Cardiac septum (tissue), 1 donor: ENCODE results near the gene MTARC2. TPM values are rescaled to one million over a fixed set of nuclear protein-coding genes. Genes with fewer than 3 reads are reported as not detected.

ENCODE experiments used
- DNase-seq: peaks from one replicate; pipeline ENCODE4 v3.0.0-alpha.2; 2020; ENCODE audit warnings: low spot score
- intact Hi-C: fragments of 100-400 bp; cut with DNase I; formaldehyde crosslinking; loops from one replicate; pipeline ENCODE4 v1.14.0; 2022
- total RNA-seq: library from RNA; stranded (reverse); fragmentation: NEBNext Ultra II Directional; extraction: Animal tissue kit (Norgen Biotek cat#: 25700); gene quantifications from one replicate; pipeline ENCODE4 v1.2.1, GENCODE V29; 2021
- donor health status: DM: no; HTN: no; CAD: no.

The MTARC2 gene
- total RNA-seq, 1 donor from 2014 or later: 22.1 TPM

DNA sequence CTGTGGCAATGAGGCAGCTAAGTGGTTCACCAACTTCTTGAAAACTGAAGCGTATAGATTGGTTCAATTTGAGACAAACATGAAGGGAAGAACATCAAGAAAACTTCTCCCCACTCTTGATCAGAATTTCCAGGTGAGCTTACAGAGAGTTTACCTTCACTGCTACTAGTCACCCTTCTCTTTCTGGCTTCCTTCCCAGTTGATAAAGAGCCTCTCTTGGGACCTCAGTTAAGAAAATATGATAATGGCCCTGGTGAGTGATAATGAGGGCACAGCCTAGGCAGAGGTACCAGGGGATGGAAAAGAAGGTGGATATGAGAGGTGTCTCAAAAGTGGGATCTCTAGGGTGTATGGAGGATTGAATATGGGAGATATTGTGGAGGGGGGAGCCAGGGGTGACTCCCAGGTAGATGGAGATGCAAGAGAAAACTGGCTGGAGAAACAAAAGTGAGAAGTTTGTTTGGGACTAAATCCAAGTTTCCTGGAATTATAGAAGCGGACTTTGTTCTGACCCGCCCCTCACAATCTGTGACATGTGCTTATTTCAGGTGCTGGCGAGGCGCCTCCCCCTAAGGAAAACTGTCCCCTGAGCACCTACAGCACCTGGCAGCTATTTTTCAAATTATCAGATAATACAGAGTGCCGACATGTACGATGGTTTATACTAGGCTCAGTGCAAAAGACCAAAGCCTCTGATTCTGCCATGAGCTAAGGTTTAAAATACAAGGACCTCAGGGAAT is 13.7 kb downstream of the MTARC2 start:
- intact Hi-C loops: no loop called here
- no peak for DNase-seq

DNA sequence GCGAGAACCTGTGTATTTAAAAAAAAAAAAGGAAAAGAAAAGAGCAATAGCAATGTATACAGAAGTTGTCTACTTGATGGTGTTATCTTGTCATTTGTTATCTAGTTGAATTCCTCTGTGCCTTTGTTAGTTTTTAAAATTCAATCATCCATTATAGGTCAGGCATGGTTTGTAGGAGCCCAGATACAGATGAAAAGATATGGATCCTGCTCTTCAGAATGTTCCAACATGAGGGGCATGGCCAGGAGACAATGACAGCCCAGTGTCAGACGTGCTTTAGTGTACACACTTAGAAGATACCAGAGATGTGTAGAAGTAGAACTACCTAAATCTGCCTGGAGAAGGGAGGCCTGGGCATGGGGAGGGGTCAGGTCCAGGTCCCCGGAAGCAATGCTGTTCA is 16.6 kb downstream of the MTARC2 start:
- DNase-seq: no peak
- intact Hi-C loops: no loop called here

DNA sequence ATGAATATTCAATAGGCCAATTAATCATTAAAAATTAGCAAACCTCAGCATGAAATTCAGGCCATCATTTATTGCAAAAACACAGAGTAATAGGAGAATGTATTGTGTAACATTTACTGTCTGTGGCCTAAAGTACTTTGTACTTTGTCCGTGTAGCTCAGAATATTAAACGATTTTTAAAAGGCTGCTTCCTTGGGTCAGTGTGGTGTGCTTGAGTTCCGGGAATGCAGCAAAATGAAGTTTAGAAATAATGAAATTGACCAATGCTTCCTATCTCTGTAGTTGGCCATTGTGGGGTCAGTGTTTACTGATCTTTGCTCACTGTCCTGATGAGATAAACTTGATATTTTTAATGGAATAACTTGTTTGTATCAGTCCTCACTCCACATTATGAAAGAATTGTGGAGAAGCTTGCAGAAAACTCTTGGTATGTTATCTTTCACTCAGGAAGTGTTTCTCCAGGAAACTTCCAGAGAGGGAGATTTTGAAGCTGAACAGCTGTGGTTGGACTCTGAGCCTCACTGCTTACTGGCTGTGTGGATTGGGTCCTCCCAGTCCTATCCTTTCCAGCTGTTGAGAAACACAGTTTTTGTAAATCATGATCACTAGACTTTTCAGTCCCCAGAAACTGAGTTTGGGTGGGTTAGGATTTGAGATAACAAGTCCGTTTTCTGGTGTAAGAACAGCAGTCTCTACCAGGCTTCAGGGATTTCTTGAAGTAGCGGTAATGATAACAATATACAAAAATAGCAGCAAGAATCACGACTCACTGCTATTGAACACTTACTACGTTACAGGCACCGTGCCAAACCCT is 19.4 kb downstream of the MTARC2 start:
- DNase-seq: no peak
- intact Hi-C loops: loop anchor here (2.0 kb wide), 1 partner anchor 17 kb away; no protein-coding TSS in a partner anchor

DNA sequence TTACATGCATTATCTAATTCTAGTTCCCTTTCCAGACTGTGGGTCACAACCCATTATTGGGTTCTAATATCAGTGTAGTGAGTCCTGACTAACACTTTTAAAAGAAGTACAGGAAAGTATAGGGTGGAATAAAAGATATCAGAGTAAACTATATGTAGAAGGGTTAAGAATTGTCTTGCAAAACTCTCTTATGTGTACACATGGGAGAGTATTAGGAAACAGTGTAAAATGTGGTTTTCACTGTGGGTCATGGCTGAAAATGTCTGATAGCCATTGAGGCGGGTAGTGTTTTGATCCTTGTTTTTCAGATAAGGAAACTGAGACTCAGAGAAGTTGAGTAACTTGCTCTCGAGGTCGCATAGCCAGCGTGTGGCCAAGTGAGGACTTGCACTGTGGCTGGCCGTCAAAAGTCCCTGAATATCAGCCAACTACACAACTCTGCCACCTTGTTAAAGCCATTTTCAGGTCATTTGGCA is 20.0 kb downstream of the MTARC2 start:
- DNase-seq: no peak
- intact Hi-C loops: no loop called here

DNA sequence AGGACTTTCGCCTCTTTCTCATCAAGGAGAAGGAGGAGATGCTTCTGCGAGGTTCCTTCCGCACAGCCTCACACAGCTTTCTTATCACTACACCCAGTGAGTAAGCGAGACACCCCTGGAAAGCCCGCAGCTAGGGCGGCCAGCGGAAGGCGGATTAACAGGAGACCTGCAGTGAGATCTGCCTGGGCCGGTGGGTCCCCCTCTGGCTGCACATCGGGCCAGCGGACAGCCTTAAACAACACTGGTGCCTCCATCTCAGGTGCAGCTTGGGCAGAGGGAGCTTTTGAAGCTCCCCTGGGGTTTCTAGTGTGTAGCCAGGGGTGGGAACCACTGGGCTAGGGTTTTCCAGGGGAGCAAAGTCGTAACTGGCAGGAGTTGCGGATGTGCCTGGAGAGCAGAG is 21.1 kb downstream of the MTARC2 start:
- intact Hi-C loops: no loop called here
- DNase-seq: no peak

DNA sequence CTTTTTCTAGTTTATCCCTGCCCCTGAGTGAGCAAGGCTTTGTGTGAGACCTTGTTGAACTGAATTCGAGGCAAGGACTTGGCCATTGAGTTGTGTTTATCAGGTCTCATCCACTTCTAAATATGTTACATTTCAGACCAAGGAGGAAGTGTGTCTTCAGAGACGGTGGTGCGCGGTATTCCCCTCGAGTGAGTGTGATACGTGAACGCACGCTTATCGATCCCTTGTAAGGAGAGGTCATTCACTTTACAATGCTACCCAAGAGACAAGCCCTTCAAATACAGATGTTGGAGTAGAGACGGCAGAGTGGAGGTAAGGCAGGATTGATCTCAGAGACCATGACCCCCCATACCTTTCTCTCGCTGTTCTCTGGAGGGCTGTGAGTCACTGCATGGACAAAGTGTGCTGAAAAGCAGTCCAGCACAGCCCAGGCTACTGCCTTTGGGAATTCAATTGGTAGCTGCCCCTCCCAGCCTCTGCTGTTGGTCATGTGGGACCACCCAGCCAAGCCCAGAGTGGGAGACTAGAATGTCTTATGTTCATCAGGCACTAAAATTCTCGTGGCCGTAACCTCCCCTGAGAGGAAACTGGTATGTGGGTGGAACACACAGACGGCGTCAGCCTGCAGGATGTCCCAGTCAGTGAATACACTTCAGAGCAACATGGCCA is 22.3 kb downstream of the MTARC2 start:
- DNase-seq: no peak
- intact Hi-C loops: loop anchor here (10.0 kb wide), 1 partner anchor 546 kb away; no protein-coding TSS in a partner anchor

DNA sequence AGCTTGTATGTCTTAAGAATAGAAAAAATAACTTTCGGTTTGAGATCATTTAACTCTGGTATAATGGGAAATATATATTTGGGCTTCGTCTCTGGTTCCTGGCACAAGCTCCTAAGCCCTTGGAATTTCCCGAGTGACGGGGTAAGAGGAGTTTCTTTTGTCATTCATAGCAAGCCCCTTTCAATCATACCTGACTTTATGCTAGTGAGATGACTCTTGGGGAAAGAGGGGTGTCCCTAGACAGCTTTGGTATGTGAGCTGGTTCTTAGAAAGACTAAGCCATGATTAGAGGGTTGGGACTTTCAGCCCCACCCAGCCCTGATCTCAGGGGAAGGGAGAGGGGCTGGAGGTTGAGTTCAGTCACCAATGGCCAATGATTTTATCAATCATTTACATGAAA is 24.7 kb downstream of the MTARC2 start:
- intact Hi-C loops: loop anchor here (10.0 kb wide), 1 partner anchor 548 kb away; no protein-coding TSS in a partner anchor
- DNase-seq: no peak

DNA sequence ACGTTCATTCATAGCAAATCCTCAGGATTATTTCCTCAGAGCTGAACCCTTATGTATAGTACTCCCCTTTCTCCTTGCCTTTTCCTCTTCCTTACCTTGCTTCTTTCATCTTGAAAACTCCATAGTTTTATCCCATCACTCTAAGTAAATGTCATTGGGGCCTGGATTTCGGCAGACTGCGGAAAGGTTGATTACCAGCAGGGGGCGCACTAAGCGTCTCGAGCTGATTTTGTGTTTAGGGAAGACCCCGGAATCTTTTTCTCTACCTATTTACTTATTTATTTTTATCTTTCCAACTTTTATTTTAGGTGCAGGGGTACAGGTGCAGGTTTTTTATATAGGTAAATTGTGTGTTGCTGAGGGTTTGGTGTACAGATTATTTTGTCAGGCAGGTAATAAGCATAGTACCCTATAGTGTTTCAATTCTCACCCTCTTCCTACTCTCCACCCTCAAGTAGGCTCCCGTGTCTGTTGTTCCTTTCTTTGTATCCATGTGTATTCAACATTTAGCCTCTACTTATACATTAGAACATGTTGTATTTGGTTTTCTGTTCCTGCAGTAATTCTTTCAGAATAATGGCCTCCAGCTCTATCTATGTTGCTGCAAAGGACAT is 27.2 kb downstream of the MTARC2 start:
- no peak for DNase-seq
- intact Hi-C loops: loop anchor here (10.0 kb wide), 1 partner anchor 551 kb away; no protein-coding TSS in a partner anchor

DNA sequence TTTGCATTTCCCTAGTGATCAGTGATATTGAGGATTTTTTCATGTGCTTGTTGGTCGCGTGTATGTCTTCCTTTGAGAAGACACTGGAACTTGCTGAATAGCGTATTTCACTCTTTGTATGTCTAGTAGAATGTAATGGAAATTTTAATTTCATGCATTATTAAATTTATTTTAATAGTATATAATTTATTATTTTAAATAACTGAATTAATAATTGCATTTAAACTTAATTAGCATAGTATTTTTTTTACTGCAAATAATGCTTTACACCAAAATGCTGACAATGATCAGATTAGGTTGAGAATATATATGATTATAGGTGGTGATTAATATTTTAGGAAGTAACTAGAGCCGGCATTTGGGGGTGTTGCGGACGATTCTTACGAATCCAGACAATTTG is 28.1 kb downstream of the MTARC2 start:
- intact Hi-C loops: loop anchor here (2.0 to 10.0 kb wide), 2 partner anchors 85 to 551 kb away; partner anchors contain the start of gene C1orf115
- no peak for DNase-seq

DNA sequence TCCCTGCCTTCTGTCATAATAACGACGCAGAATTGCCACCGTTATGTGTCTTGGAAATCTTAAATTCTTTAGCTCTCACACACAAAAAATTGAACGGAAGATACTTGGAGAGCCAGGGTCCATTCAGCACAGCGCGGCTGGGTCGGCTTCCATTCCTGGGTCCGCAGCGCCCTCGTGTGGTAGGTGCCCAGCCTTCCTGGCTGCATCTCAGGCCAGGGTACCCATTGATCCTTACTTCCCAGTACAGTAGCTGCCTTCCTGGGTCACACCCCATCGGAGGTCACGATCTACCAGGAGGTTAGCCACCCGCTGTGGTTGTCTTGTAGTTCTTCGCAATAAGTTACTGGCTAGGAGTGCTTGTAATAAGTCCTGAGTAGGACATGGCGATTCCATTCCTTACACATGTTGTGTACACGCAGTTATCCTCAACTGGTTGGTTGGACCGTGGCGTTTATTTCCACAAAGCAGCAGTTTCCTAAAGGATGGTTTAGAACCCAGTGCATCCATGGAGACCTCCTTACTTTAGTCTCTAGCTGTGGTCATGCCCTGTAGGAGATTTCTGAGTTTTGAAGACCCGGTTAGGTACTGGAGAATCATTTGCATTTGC is 28.7 kb downstream of the MTARC2 start:
- intact Hi-C loops: loop anchor here (2.0 to 10.0 kb wide), 2 partner anchors 86 to 552 kb away; partner anchors contain the start of gene C1orf115
- peak; percentile 92 for DNase-seq

DNA sequence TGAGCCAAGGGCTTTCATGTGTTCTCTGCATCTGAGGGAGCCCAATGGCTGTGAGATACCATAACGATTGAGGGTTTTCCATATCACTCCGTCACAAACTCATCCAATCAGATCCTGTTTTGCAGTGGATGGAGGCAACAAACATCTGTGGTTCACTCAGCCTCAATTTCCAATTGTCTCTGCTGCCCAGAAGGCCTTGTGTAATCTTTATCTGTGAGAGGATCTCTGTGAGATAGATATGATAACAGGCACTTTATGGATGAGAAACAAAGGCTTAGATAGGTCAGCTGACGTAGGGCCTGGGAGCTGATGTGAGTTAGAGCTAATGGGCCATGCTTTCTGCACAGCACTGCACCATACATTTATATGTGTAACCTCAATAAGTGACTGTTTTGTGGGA is 35.3 kb downstream of the MTARC2 start:
- intact Hi-C loops: no loop called here
- DNase-seq: no peak

DNA sequence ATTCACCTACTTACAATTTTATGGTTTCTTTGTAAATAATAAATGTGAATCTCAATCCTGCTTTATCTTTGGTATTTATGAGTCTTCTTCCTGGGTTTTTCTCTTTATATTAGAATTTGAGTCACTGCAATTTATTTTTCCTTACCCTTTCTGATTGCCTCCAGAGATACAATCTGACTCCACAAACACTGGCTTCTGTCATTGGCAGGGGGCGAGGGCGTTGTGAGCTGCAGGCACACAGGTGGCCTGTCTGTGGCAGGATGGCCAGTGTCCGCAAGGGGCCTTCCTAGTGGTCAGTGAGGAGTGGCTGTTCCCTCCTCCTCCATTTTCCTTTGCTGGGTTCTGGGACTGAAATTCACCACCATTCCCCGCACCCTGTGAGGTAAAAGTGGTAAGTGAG is 36.6 kb downstream of the MTARC2 start:
- no peak for DNase-seq
- intact Hi-C loops: loop anchor here (5.0 kb wide), 1 partner anchor 52 kb away; no protein-coding TSS in a partner anchor

DNA sequence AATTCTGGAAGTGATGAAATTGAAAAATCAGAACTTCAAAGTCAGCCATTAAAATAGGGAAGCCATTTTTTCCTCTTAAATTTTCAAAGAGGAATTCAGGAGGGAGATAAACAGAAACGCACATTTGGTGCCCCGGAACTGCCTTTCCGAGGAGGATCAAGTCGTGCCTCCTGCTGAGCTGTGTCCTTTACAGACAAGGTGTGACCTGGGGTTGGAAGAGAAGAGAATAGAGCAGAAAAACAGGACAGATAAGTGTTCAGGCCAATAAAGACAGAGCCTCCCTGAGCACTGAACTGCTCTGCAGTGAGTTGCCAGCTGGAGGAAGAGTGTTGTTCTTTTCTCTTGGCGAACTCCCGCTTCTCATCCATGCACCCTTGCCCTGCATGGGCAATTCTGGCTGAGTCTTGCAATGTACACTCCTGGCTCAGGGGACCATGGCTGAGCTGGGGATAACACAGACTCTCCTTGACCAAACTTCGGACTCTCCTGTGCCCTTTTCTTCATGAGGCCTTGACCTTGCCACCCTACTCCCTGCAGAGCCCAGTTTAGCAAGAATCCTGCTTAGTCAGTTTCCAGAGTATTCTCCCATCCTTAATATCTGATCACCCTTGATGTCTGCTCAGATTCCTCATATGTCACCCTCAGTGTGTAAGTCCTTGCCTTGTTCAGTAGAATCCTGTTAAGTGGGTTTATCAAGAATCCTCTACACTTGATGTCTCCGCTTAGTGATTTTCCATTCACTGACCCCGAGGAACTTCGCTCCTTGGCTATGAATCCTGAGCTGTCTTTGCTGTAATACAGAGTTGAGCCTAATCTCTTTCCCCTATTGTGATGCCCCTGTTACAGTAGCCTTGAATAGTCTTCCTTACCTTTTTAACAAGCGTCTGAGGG is 37.3 kb downstream of the MTARC2 start:
- DNase-seq: no peak
- intact Hi-C loops: loop anchor here (2.0 to 5.0 kb wide), 2 partner anchors 53 to 259 kb away; no protein-coding TSS in a partner anchor

DNA sequence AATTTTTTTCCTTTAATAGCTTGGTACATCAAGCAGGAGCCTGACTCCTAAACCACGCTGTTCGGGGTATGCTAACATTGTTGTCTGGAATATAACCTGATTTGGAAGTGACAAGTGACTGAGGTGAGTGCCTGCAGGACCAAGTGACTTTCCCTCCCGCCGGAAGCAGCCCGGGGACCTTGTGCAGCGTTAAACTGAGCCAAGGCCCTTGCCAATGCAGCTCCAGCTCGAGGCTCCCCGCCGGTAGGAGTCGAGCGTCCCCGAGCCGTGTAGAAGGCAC is 37.9 kb downstream of the MTARC2 start:
- intact Hi-C loops: loop anchor here (2.0 to 5.0 kb wide), 2 partner anchors 54 to 259 kb away; no protein-coding TSS in a partner anchor

DNA sequence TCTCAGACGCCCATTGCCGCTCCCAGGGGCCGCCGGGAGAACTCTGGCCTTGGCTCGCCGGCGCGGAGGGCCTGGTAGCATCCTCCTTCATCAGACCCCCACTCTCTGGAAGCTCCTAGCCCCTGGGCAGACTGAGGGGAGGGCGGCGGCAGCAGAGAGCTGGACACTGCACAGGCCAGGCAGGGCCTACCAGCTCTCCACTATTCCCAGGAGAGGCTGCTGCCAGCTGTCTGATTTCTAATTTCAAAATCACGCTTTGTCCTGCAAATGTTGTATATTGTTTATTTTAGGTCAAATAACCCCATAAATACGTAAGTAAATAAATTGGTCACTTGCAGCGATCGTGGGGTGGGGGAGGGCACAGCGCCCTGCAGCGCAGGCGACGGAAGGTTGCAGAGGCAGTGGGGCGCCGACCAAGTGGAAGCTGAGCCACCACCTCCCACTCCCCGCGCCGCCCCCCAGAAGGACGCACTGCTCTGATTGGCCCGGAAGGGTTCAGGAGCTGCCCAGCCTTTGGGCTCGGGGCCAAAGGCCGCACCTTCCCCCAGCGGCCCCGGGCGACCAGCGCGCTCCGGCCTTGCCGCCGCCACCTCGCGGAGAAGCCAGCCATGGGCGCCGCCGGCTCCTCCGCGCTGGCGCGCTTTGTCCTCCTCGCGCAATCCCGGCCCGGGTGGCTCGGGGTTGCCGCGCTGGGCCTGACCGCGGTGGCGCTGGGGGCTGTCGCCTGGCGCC is 38.4 kb downstream of the MTARC2 start, which contains the start of gene MTARC1:
Gene MTARC1 (plus strand): TSS at position 577 of the 732 bp plus-strand sequence. CDS start 32 bp downstream, at position 609.
- intact Hi-C loops: loop anchor here (2.0 to 5.0 kb wide), 2 partner anchors 54 to 260 kb away; no protein-coding TSS in a partner anchor

More for the DNA sequence above, 37.9 kb downstream of the MTARC2 start:
- no peak for DNase-seq

DNA sequence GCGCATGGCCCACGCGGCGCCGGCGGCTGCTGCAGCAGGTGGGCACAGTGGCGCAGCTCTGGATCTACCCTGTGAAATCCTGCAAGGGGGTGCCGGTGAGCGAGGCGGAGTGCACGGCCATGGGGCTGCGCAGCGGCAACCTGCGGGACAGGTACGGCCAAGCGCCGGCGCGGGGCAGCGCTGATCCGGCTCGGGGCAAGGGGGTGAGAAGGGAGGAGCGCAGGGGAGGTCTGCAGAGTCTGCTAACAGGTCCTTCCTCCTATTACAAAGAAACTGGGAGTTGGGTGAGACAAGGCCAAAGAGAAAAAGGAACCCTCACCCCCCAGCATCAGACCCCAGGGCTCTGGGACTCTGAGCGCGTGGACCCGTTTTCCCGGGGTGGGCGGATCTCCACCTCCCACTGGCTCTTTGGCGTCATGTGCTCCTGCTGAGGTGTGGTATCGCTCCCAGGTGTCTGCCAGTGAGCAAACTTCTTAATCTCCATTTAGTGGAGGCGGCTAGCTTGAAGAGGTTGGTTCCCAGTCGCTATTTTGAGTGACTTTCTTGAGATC is 39.0 kb downstream of the MTARC2 start:
- intact Hi-C loops: loop anchor here (2.0 to 5.0 kb wide), 2 partner anchors 55 to 260 kb away; no protein-coding TSS in a partner anchor
- DNase-seq: no peak

More for the DNA sequence above, 38.4 kb downstream of the MTARC2 start, which contains the start of gene MTARC1:
- peak; percentile 90 for DNase-seq

DNA sequence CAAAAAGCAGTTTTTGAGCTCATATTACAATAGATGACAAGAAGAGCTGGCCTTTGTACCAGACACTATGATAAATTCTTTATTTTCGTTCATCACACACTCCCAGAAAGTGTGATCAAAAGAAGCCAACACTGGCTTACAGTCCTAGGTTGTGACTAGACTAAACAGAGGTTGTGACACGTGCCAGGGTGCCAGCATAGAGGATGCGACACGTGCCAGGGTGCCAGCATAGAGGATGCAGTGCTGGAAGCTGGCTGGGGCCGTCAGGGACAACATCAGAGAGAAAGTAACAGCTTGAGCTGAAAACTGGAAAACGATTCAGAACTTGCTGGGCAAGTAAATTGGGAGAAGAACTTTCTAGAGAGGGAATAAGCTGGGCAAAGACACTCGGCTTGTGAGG is 40.8 kb downstream of the MTARC2 start:
- DNase-seq: no peak
- intact Hi-C loops: loop anchor here (5.0 kb wide), 1 partner anchor 57 kb away; no protein-coding TSS in a partner anchor
